K562 (cell line): ENCODE data around the gene IFNA1.

Source experiments
- EP300 ChIP-seq: IDR thresholded peaks from 2 replicates; pipeline ENCODE4 v1.6.1; 2012; ENCODE audit warnings: low read length, improper control_type of control experiment
- RCOR1 ChIP-seq, 2 experiments: IDR thresholded peaks; 2 replicates each; pipeline ENCODE4 v1.6.1; 2012; ENCODE audit warnings: low read depth in 2 of 2, low read length in 2 of 2, borderline replicate concordance in 1 of 2, improper control_type of control experiment in 1 of 2
- TCF7L2 ChIP-seq: fragments of 150-350 bp; IDR thresholded peaks from 2 replicates; pipeline ENCODE4 v1.6.1; 2016; ENCODE audit warnings: low read depth, mild to moderate bottlenecking, low read length, moderate library complexity
- ZNF3 ChIP-seq: fragments of 250-450 bp; sonication (Bioruptor Pico); IDR thresholded peaks from 2 replicates; pipeline ENCODE4 v1.5.0; 2021; ENCODE audit warnings: mild to moderate bottlenecking, moderate library complexity
- ZNF431 ChIP-seq: sonication (generic); formaldehyde crosslinking; IDR thresholded peaks from 2 replicates; pipeline ENCODE4 v1.8.0; 2022; ENCODE audit warnings: mild to moderate bottlenecking, missing genetic modification reagents
- TF ChIP-seq, protein P1 (sequence below): sonication (generic); formaldehyde crosslinking; IDR thresholded peaks from 2 replicates; pipeline ENCODE4 v1.8.1; 2023; ENCODE audit warnings: mild to moderate bottlenecking, missing genetic modification reagents
- TF ChIP-seq, protein P2 (sequence below), 3 experiments: IDR thresholded peaks in 2 of 3; conservative IDR thresholded peaks in 1 of 3; 2 replicates each; pipeline ENCODE4 v1.5.1; 2011 to 2012; ENCODE audit warnings: low read length in 3 of 3, mild to moderate bottlenecking in 3 of 3, control low read depth in 2 of 3, improper control_type of control experiment in 1 of 3, inconsistent platforms in 1 of 3, low read depth in 1 of 3, mixed read lengths in 1 of 3, moderate library complexity in 1 of 3; ENCODE audit not compliant: insufficient read depth in 2 of 3

DNA sequence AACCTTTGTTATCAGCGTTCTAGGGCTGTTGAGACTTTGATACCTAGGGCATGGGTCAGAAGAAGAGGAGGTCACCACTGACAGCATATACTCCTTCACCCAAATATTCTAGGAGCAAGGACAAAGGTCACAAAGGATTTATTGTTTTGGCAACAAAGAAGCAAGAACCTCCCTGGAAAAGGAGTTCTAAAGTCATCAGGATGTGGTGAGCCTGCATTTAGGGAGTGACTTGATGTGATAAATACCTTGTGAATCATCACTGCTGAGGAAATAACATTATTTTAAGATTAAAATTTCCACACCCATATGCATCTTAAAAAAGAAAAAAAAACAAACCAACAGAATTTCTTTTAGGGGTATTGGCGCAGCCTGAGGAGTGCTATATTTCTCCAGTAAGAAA lies 13.9 kb downstream of the IFNA1 start:
- TF ChIP-seq TCF7L2: no peak
- no peak for TF ChIP-seq ZNF431 (CRISPR knock-in tag)
- TF ChIP-seq RCOR1 (IDR thresholded peaks at IDR 0.05; ENCODE audit: borderline replicate concordance in 1 of 2, low read depth in 2 of 2, low read length in 2 of 2): no peak
- TF ChIP-seq, protein P1, sequence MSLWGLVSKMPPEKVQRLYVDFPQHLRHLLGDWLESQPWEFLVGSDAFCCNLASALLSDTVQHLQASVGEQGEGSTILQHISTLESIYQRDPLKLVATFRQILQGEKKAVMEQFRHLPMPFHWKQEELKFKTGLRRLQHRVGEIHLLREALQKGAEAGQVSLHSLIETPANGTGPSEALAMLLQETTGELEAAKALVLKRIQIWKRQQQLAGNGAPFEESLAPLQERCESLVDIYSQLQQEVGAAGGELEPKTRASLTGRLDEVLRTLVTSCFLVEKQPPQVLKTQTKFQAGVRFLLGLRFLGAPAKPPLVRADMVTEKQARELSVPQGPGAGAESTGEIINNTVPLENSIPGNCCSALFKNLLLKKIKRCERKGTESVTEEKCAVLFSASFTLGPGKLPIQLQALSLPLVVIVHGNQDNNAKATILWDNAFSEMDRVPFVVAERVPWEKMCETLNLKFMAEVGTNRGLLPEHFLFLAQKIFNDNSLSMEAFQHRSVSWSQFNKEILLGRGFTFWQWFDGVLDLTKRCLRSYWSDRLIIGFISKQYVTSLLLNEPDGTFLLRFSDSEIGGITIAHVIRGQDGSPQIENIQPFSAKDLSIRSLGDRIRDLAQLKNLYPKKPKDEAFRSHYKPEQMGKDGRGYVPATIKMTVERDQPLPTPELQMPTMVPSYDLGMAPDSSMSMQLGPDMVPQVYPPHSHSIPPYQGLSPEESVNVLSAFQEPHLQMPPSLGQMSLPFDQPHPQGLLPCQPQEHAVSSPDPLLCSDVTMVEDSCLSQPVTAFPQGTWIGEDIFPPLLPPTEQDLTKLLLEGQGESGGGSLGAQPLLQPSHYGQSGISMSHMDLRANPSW (CRISPR knock-in tag): no peak
- no peak for TF ChIP-seq ZNF3
- TF ChIP-seq EP300: no peak
- TF ChIP-seq, protein P2, sequence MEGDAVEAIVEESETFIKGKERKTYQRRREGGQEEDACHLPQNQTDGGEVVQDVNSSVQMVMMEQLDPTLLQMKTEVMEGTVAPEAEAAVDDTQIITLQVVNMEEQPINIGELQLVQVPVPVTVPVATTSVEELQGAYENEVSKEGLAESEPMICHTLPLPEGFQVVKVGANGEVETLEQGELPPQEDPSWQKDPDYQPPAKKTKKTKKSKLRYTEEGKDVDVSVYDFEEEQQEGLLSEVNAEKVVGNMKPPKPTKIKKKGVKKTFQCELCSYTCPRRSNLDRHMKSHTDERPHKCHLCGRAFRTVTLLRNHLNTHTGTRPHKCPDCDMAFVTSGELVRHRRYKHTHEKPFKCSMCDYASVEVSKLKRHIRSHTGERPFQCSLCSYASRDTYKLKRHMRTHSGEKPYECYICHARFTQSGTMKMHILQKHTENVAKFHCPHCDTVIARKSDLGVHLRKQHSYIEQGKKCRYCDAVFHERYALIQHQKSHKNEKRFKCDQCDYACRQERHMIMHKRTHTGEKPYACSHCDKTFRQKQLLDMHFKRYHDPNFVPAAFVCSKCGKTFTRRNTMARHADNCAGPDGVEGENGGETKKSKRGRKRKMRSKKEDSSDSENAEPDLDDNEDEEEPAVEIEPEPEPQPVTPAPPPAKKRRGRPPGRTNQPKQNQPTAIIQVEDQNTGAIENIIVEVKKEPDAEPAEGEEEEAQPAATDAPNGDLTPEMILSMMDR (IDR thresholded peaks at IDR 0.05 in 2 of 3, conservative IDR thresholded peaks at IDR 0.05 in 1 of 3; ENCODE audit: insufficient read depth in 2 of 3, low read depth in 1 of 3, low read length in 3 of 3): no peak
